ENCODE measurements around the gene FLVCR2. TPM values are rescaled to one million over a fixed set of nuclear protein-coding genes. Genes with fewer than 3 reads are reported as not detected.

The FLVCR2 gene
- total RNA-seq, 1 experiment from 2014 or later: 1.8 TPM

- no peak overlapping the region for H2AFZ ChIP-seq (ENCODE audit: low read length)
- no peaks in the 10 kb centered on the region for H3K27me3 ChIP-seq (ENCODE audit: low read length)
- intact Hi-C loops (cut with micrococcal nuclease): no loop called here
- no peak overlapping the region for H3K9ac ChIP-seq (ENCODE audit: low read length)
- no peaks in the 10 kb centered on the region for H3K4me1 ChIP-seq (ENCODE audit: insufficient read depth, low read length)
- ATAC-seq (no peak), DNase-seq (no peak)
- H3K9me3 ChIP-seq (ENCODE audit: low read length): no peaks in the 10 kb centered on the region
- no peaks in the 10 kb centered on the region for H3K79me2 ChIP-seq (ENCODE audit: low read length)
- H4K20me1 ChIP-seq (ENCODE audit: low read length): no peaks in the 10 kb centered on the region
- no peak overlapping the region for H3K27ac ChIP-seq (ENCODE audit: low read length)
- H3F3A ChIP-seq (ENCODE audit: low read length, unreplicated experiment): no peaks in the 10 kb centered on the region
- no TSS peak for BruUV-seq (replicated peaks)
- H3K4me2 ChIP-seq (ENCODE audit: low read length): no peak overlapping the region
- no peak for TF ChIP-seq EZH2phosphoT487 (IDR thresholded peaks at IDR 0.05; ENCODE audit: borderline replicate concordance, low read length)
- no peak for TF ChIP-seq CTCF (conservative IDR thresholded peaks at IDR 0.05; ENCODE audit: low read depth, low read length)
- no peak for TF ChIP-seq EZH2 (IDR thresholded peaks at IDR 0.05; ENCODE audit: low read length, unreplicated experiment)
- no peaks in the 10 kb centered on the region for H3K36me3 ChIP-seq (ENCODE audit: low read depth, low read length)
- no peak overlapping the region for H3K4me3 ChIP-seq (ENCODE audit: low read length)
- ChIA-PET CTCF (no interaction called here), POLR2A (ENCODE audit: unreplicated experiment) (no interaction called here)
- no peaks in the 10 kb centered on the region for H3K9me2 ChIP-seq (replicated peaks; ENCODE audit: low read length)
These were observed 48.4 kb downstream of the FLVCR2 start for GRCh38 chr14:75626863-75627262.

- ChIA-PET POLR2A (ENCODE audit: unreplicated experiment) (no interaction called here), CTCF (no interaction called here)
- ATAC-seq (no peak), DNase-seq (no peak)
- Histone ChIP-seq H3K79me2 (ENCODE audit: low read length) (no peaks in the 10 kb centered on the region), H3K4me2 (ENCODE audit: low read length) (no peak overlapping the region), H3K4me3 (ENCODE audit: low read length) (no peak overlapping the region), H3K4me1 (ENCODE audit: insufficient read depth, low read length) (no peaks in the 10 kb centered on the region), H3K27me3 (ENCODE audit: low read length) (no peaks in the 10 kb centered on the region), H3F3A (ENCODE audit: low read length, unreplicated experiment) (no peaks in the 10 kb centered on the region), H3K36me3 (ENCODE audit: low read depth, low read length) (no peaks in the 10 kb centered on the region), H4K20me1 (ENCODE audit: low read length) (no peaks in the 10 kb centered on the region), H3K9ac (ENCODE audit: low read length) (no peak overlapping the region), H2AFZ (ENCODE audit: low read length) (no peak overlapping the region), H3K9me3 (ENCODE audit: low read length) (no peaks in the 10 kb centered on the region), H3K27ac (ENCODE audit: low read length) (no peak overlapping the region), H3K9me2 (replicated peaks; ENCODE audit: low read length) (no peaks in the 10 kb centered on the region)
- BruUV-seq (replicated peaks): no TSS peak
- TF ChIP-seq EZH2phosphoT487 (IDR thresholded peaks at IDR 0.05; ENCODE audit: borderline replicate concordance, low read length) (no peak), CTCF (conservative IDR thresholded peaks at IDR 0.05; ENCODE audit: low read depth, low read length) (no peak), EZH2 (IDR thresholded peaks at IDR 0.05; ENCODE audit: low read length, unreplicated experiment) (no peak)
- intact Hi-C loops (cut with micrococcal nuclease): no loop called here
These were observed 49.0 kb downstream of the FLVCR2 start for GRCh38 chr14:75627406-75627805.

- no peaks in the 10 kb centered on the region for H3K79me2 ChIP-seq (ENCODE audit: low read length)
- BruUV-seq (replicated peaks): no TSS peak
- TF ChIP-seq EZH2 (IDR thresholded peaks at IDR 0.05; ENCODE audit: low read length, unreplicated experiment): no peak
- no peaks in the 10 kb centered on the region for H3K9me2 ChIP-seq (replicated peaks; ENCODE audit: low read length)
- H3K4me1 ChIP-seq (ENCODE audit: insufficient read depth, low read length): no peaks in the 10 kb centered on the region
- H2AFZ ChIP-seq (ENCODE audit: low read length): no peak overlapping the region
- no peaks in the 10 kb centered on the region for H4K20me1 ChIP-seq (ENCODE audit: low read length)
- H3F3A ChIP-seq (ENCODE audit: low read length, unreplicated experiment): no peaks in the 10 kb centered on the region
- no peak overlapping the region for H3K4me3 ChIP-seq (ENCODE audit: low read length)
- ChIA-PET CTCF (no interaction called here), POLR2A (ENCODE audit: unreplicated experiment) (no interaction called here)
- ATAC-seq (no peak), DNase-seq (no peak)
- H3K9me3 ChIP-seq (ENCODE audit: low read length): no peaks in the 10 kb centered on the region
- H3K36me3 ChIP-seq (ENCODE audit: low read depth, low read length): no peaks in the 10 kb centered on the region
- intact Hi-C loops (cut with micrococcal nuclease): no loop called here
- H3K9ac ChIP-seq (ENCODE audit: low read length): no peak overlapping the region
- H3K4me2 ChIP-seq (ENCODE audit: low read length): no peak overlapping the region
- H3K27me3 ChIP-seq (ENCODE audit: low read length): no peaks in the 10 kb centered on the region
- no peak overlapping the region for H3K27ac ChIP-seq (ENCODE audit: low read length)
These were observed 50.4 kb downstream of the FLVCR2 start for GRCh38 chr14:75628816-75629215.

Data from PC-3 (cell line).